ENCODE results near the gene MTOR.

DNA sequence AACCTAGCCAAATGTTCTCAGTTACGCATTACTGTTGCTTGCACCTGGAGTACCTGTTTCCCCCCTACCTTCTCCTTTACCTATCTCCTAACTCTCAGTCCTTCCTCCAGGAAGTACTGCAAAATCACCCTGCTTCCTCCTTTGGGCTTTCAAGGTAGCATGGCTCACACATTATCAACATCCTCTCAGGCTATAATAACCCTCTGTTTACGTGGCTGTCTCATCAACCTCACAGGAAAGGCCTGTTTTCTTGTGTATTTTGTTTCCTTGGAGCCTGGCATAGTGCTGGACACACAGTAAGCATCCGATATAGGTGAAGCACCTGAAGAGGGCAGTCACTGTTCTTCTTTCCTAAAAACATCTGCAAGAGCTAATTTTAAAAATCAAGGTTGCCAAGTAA lies 105.9 kb downstream of the MTOR start:
- TF ChIP-seq GATA3 (IDR thresholded peaks at IDR 0.05; ENCODE audit: low read depth, low read length) (no peak), GATA2 (IDR thresholded peaks at IDR 0.05; ENCODE audit: low read depth, low read length) (no peak)
